HTERT RPE-1 (cell line): Measurements from ENCODE around the gene LRRC8C.
"Not testable (repeated sequence)": the region's sequence is repeated elsewhere in the genome, so short reads cannot be mapped to it uniquely, and the experiment has no call there.

Source experiments
- in situ Hi-C: fragments of 300-500 bp; cut with MboI; formaldehyde crosslinking; loops from 4 replicates; pipeline ENCODE4 v1.14.3; 2020; ENCODE audit warnings: low sequenced_read_pairs

The LRRC8C gene

DNA sequence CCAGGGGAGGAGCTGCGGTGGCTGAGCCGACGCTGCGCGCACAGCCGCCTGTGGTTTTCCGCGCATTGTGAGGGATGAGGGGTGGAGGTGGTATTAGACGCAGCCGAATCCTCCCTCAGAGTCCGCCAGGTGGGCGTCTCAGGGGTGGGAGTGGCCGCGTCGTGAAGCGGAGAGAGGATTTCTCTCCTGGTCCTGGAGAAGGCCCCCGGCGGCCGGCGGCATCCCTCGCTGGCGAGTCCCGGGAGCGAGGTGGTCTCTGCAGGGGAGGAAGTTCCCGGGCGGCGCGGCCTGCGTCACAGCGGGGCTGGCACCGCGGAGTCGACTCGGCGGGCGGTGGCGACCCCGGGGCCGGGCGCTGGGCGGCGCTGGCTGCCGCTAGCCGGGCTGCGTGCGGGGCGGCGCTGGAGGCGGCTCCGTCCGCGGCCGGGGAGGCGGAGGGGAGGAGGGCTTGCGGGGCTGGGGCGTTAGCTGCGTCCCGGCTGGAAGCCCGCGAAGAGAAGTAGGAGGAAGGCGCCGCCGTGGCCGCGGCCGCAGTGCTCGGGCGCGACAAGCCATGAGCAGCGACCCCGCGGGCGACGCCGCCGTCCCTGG lies at the start of gene LRRC8C:
Gene LRRC8C, plus strand, starts transcription at position 464 of the 591 bp plus-strand sequence. CDS start 53,354 bp downstream, outside the sequence.
- in situ Hi-C loops: no loop called here

DNA sequence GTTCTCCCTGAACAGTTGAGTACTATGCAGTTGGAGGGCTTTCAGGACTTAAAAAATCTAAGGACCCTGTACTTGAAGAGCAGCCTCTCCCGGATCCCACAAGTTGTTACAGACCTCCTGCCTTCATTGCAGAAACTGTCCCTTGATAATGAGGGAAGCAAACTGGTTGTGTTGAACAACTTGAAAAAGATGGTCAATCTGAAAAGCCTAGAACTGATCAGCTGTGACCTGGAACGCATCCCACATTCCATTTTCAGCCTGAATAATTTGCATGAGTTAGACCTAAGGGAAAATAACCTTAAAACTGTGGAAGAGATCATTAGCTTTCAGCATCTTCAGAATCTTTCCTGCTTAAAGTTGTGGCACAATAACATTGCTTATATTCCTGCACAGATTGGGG lies 48.7 kb upstream of the LRRC8C start:
- in situ Hi-C loops: no loop called here

DNA sequence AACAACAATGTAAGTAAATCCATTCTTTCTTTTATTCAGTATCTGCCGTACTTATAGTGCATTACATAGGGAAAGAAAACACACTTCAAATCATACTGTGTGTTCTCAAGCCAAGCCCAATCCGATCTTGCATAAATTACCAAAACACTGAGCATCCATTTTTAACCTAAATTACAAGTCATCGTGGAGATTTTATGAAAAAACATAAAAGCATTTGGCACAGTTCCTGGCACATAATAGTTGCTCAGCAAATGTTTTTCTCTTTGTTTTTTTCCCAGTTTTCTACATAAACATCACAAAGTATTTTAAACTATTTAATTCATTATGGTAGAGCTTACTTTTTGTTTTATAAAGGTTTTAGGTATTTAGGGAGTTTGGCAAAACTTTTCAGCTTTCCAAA lies 48.1 kb upstream of the LRRC8C start:
- in situ Hi-C loops: no loop called here

DNA sequence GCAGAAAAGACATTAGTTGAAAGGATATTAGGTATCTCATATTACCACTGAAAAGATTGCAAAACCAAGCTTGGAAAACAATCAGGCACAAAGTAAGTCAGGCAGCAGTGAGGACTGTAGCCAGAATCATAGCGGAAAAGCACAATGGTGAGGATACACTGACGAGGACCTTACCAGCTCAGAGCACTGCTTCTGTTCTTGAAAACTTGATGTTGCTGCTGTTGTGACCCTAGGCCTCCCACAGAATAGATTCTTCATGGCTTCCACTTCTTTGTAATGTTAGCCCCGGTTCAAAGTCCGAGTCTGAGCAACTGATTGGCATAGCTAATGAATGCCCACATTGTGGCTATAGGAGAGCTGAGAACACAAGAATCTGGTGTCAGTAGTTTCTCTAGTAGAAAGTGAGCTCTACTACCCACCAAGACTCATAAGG lies 45.2 kb upstream of the LRRC8C start:
- in situ Hi-C loops: no loop called here

DNA sequence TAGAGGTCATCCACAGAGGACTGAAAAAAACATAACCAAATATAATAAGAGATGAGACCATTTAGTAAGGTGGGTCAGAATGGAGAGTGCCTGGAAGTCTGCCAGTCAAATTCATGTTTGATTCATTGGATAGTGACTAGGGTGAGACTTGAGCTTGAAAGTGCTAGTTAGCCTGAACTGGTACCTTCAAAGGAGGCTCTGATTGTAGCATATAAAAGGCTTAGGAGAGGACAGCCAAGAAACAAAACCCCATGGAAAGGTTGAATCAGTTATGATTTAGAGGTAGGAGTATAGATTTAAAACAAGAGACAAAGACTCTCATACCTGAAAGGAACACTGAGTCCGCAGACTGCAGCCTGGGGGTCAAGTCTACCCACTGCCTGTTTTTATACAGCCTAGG lies 44.4 kb upstream of the LRRC8C start:
- in situ Hi-C loops: no loop called here

DNA sequence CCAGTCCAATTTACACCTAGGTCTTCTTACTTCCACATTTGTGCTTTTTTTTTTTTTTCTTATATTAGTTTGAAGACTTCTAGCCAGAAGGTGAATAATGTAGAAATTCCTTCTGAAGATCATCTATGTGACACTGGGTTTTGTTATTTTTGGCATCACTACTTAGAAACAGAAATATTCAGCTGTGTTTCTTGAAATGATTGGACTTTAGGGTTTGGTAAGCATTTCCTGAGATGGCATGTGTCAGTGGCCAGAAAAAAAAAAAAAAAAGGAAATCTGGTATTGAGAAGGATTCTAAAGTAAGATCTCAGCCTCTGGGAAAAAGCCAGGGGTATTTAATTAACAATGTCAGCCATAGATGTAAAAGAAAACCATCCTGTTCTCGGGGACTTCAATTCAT lies 43.4 kb upstream of the LRRC8C start:
- in situ Hi-C loops: no loop called here

DNA sequence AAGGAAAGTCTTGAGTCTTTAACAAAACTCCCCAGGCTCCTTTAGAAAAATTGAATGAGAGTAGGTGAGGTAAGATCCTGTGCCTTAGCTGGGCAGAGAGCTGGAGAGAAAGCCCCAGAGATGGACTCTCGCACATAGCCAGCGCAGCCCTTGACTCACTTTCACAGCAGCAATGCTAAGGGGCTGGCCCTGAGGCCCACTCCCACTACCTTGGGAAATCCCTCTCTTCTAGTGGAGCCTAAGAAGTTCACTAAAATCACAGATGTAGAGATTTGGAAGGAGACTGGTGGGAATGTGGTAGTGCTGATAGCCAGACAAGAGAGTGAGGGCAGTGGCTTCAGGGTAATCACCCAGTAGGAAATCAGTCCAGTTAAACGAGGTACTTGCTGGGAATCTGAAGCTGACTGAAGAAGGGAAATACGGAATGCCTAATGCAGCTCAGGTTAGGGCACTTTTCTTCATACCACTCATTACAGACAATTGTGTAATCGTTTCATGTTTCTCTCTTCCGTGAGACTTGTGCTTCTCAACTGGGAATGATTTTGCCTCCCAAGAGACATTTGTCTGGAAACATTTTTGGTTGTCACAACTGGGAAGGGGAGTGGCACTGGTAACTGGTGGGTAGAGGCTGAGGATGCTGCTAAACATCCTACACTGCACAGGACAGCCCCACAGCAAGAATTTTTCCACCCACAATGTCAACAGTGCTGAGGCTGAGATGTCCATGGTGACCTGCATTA lies 42.4 kb upstream of the LRRC8C start:
- in situ Hi-C loops: no loop called here

DNA sequence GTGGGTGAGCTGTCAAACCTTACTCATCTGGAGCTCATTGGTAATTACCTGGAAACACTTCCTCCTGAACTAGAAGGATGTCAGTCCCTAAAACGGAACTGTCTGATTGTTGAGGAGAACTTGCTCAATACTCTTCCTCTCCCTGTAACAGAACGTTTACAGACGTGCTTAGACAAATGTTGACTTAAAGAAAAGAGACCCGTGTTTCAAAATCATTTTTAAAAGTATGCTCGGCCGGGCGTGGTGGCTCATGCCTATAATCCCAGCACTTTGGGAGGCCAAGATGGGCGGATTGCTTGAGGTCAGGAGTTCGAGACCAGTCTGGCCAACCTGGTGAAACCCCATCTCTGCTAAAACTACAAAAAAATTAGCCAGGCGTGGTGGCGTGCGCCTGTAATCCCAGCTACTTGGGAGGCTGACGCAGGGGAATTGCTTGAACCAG lies 40.0 kb upstream of the LRRC8C start:
- in situ Hi-C loops: not testable (repeated sequence)

DNA sequence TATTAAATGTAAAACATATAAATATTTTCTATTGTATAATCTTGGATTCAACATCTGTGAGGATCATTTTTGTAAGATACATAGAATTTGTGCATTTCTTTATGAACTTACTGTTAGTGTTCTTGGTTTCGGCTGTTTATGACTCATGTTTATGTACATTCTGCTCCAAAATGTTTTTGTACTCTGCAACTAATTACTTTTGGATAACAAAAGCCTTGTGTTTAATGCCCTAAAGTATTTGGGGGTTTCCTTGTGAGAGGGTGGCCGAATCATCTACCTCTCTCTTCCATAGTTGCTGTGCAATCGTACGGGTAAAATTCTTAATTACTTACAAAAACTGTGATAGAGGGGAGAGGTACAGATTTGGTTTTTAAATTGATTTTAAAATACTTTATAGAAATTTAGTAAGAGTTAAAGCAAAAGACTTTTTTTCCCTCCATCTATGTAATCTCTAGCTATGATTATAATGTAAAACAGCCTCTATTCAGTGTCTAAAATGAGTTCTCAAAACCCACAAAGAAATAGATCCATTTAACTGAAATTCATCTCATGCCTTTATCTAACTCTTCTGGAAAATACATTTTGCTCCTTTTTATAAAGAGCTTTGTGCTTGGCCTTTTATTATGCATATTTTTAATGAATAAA lies 38.7 kb upstream of the LRRC8C start:
- in situ Hi-C loops: no loop called here

DNA sequence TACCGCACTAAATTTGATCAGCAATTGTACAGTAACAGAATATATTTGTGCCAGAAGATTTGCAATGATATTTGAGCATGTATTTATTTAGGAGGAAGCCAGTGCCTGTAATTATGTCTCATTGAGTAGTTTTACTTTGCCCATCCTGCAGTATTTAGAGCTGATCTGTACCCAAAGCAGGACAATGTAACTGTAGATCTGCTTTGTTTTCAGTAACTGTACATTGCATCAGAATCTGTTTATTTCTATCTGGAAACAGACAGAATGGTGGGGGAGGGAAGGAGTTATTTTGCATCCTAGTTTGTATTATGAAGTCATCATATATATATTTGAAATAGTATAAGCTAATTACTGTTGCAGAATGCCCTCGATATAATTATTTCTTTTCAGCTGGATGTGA lies 36.2 kb upstream of the LRRC8C start:
- in situ Hi-C loops: no loop called here

DNA sequence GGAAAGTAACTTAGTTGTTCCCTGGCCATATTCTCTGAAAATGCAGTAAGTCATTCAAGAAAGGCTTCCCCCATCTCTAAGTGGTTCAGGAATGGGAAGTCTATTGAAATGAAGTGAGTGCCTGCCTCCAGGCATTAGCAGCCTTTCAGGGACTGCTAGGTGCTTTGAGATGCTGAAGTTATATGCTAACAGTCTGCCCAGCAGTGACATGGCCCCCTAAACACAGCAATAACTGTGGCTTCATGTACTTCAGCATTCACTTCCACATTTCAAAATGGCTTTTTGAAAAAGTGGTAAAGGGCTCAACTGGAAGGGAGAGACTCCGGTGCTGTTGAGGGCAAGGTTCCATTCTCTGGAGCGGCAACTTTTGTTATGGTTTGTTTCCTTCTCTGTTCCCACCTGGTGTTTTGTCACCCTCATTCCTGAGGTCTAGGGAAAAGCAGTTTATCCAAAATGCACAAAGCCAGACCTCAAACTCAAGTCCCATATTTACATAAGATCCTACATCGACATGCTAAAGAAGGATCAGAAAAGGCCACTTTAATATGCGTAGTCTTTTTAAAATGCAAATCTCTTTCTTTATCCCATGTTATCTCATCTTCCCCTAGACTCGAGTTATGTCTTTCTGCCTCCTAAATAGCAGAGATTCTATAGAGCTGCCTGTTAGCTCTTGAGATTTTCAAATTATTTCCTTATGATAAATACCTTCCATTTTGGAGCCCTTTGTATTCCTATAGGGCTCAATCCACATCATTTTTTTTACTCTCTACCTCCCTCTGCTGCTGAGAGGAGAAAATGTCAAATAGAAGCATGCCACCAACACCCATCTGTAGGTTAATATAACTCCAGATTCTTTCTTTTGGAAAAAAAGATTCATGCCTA lies 34.2 kb upstream of the LRRC8C start:
- in situ Hi-C loops: no loop called here

DNA sequence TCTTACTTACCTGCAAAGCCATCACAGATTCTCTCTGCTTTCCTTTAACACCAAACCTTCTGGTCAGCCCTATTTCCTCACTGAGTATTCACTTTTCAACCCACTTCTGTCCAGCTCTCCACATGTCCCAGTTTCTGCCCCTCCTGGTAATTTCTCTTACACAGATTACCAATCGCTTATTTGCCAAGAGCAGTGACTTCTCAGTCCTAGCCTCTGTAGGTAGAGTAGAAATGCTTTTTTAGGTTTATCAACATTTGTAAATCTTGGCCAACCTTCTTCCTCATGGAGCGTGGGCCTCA lies 33.6 kb upstream of the LRRC8C start:
- in situ Hi-C loops: no loop called here

DNA sequence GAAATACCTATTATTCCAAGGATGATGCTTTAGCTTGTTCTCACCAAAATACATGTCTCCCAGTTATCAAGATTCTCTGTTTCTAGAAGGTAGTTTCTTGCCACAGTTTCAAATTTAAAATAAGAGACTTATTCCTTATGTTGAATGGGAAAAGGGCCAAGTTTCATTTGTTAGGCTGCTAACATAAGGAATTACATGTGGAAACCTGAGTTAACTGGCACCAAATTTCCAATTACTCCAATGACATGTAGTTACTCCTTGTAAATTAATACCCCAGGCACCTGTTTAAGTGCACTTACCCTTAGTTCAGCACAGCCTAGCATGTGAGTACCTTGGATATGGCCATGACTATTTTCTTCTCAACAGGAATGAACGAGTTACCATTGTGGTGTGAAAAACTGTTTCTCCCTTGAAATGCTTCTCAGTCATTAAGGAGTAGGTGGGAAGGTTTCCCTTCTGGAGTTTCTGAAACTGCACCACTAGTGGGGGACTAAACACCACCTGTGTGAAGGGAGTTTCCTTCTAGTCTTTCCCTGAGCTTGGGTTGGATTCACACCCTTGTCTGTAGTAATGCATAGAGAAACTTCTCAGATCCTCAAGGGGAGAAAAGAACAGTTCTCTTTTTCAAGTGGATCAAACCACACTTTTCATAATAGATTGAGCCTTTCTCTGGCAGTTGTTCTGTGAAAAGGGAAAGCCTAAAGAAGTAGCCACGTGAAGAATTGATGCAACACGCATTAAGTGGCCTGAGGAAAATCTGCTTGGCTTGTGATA lies 32.3 kb upstream of the LRRC8C start:
- in situ Hi-C loops: no loop called here

DNA sequence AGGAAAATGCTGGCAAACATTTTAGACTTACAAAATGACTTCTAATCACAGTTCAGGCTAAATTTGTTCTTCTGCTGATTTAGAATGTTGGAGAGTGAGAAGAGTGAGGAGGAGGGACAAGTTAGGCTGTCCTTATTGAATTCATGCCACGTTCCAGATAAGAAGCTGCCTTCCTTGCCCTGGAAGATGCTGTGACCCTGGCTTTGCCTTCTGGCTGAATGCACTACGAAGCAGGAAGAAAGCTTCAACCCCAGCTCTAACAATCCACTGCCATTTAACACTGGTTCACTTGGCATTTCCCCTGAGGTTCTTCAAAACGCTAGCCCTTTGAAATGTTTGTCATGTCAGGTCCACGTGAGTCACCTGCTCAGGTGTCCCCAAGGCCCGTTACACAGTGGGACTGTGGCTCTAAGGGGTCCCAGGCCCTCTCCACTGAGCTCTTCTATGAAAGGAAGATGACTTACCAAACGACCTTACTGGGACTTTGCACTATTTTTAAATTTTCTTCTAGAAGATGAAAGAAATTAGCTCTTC lies 30.0 kb upstream of the LRRC8C start:
- in situ Hi-C loops: no loop called here

DNA sequence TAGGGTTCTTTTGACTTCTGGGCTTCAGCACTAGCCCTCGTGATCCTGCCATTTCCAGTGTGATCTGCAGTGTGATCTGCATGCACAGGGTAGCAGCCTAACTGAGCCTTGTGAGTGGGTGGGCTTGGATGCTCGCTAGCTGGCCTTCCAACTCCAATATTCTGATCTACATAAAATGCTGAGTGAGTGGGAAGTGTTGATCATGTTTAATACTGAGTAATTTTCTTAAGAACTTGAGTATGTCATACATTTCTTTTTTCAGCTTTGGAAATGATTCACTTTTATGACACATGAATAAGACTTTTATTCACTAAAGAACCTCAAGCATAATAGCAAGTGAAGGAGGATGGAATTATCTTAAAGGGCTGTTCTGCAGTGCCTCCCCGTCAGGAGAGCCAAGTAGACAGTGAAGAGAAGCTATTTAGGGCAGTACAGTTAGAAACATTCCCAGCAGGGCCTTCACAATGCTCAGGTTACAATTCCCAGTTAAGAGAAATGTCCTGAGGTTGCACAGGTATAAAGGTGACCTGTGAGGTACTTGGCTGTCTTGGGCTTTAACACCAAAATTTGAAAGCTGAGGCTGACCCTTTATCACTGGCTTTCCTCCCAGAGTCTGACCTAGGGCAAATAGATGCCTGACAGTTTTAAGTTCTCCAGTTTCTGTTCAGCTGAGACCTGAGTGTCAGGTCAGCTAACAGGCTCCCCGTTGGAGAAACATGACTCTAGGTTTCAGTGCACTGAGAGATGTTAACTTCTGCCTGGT lies 29.1 kb upstream of the LRRC8C start:
- in situ Hi-C loops: no loop called here

DNA sequence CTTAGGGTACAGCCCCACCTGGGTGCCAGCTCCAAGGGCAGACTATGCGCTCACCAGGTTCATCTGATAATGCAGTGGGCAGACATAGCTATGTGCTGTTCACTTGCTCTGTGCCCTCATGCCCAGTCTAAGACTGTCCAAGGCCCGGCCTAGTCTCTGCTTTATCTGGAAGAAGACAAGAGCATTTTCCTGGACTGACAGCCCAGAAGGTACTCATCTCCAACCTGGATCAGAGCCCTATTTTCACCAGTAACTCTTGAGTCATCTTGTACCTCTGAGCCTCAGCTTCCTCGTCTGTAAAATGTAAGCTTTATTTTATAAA lies 28.5 kb upstream of the LRRC8C start:
- in situ Hi-C loops: no loop called here

DNA sequence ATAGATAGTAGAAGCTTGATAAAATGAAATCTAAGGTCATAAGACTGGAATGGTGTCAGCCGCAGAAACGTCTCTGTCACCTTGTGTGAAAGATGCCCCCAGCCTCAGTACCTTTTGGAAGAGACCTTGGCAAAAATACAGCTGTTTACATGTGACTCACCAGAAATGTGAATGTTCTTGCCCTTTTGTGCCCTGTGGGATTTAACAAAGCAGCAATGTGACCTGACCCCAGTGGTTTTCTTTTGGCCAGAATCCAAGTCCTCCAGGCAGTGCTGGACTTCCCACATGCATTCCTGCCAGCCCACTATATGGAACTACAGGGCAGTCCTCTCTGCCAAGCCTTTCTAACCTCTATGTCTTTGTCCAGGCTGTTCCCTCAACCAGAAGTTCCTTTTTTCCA lies 27.2 kb upstream of the LRRC8C start:
- in situ Hi-C loops: no loop called here

DNA sequence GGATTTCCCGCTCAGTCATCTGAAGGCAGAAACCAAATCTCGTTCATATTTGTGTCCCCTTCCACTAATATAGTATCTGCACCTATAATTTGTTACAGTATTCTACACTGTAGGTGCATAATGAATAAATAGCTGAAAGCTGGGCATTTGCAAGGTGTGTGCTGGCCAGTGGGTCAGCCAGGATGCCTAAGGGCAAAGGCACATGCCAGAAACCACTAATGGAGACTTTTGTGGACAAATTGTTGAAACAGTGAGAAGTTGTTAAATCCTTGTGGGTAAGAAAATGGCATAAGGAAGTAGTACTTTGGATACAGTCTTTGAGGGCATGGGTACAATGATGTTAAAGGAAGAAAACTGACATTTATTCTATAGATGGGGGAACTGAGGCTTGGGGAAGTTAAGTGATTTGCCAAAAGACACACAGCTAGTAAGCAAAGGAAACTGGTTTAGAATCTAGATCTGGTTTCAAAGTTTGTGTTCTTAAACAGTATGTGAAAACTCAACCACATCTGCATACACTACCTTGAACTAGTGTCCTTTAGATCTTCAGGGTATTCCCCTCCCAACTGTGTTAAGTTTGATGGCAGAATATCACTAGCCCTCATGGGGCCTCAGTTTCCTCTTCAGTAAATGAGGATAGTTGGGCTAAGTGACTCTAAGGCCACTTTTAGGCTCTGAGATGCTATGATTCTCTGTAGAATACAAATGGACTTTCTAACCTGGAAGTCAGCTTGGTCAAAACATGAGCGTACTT lies 26.5 kb upstream of the LRRC8C start:
- in situ Hi-C loops: no loop called here

DNA sequence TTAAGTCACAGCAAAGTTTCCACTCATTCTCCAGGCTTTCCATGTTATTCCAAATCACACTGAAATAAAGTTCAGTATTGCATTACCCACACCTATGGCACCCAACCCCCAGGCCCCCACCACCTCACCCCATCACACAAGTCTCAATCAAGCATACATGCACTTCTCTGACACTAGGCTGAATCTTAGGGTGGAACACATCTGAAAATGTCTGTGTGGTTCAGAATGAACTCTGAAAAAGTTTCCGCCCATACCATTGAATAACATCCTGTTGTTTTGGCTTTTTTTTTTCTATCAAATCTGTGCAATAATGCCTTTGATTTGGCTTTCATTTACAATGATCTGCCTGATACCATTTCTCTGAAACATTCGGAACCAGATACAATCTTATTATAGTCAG lies 25.8 kb upstream of the LRRC8C start:
- in situ Hi-C loops: no loop called here
